BJ (cell line): ENCODE measurements around the gene GDI1. TPM values are rescaled to one million over a fixed set of nuclear protein-coding genes. Genes with fewer than 3 reads are reported as not detected.

Experiments
- CTCF ChIA-PET: fragments of 350-600 bp; formaldehyde crosslinking; extraction: SDS; loops from one replicate; lab custom pipeline; 2021; ENCODE audit warnings: antibody characterized with exemption, inconsistent platforms; lab: Yijun Ruan, JAX
- POLR2A ChIA-PET: fragments of 300-600 bp; sonication (Branson Sonifier 250); formaldehyde crosslinking; extraction: SDS; loops from one replicate; lab custom pipeline; 2021; ENCODE audit warnings: antibody characterized with exemption; lab: Charles Lee
- DNase-seq: peaks from one replicate; pipeline ENCODE4 v3.0.0-alpha.2; 2011; ENCODE audit warnings: low read depth
- H3K27me3 ChIP-seq: 2 replicates; pipeline ENCODE4 v1.6.0; 2011; ENCODE audit warnings: low read length; ENCODE audit not compliant: control insufficient read depth, insufficient read depth
- H3K36me3 ChIP-seq: 2 replicates; pipeline ENCODE4 v1.5.1; 2011; ENCODE audit warnings: low read length; ENCODE audit not compliant: control insufficient read depth, insufficient read depth
- H3K4me3 ChIP-seq: 2 replicates; pipeline ENCODE4 v1.5.1; 2011; ENCODE audit warnings: low read depth, mild to moderate bottlenecking, control low read depth, low read length
- CTCF ChIP-seq: IDR thresholded peaks from 2 replicates; pipeline ENCODE4 v1.5.1; 2011; ENCODE audit warnings: low read depth, mild to moderate bottlenecking, control low read depth, inconsistent platforms, low read length, moderate library complexity; ENCODE audit not compliant: insufficient read depth
- polyA plus RNA-seq: library from polyadenylated mRNA; depleted of rRNA; stranded (reverse); fragments of >200 nt; gene quantifications from 2 replicates; pipeline ENCODE4 v1.2.3, GENCODE V29; 2011

GDI1 gene
- polyA plus RNA-seq, 1 experiment = 216 TPM

DNA sequence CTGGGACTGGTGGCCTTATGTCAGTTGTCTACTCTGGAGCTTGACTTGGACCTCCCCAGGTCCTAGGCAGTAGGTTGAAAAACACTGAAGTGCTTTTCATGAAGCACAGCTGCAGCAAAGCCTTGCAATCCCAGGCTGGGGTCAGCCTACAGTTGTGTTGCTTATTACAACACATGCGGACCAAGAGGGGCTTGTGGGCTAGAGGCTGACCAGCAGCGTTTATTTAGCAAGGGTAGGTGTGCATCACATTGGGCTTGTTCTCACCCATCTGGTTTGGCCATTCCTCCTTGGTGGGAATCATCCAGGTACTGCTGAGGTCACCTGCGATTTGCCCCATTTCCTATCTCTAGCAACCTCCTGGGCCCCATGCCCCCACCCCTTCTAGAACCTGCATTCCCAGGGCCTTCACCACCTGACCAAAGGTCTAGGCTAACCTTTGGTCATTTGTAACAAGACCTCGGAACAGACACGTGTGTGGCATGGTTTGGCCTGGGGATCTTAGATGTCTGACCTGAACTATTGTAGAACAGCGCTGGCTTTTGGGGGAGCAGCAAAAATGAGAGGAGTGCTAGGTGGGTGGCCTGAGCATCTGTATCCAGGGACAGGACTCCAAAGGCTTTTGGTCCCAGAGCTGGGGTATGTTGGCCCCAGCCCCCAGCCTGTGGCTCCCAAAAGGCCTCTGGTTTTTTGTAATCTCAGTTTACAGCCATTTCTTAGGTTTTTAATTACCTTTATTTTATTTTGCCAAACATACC lies 35.7 kb upstream of the GDI1 start:
- CTCF ChIA-PET = interaction anchor here (1.2 kb wide), 1 partner anchor 28 kb away, joined by 5 read pairs; no protein-coding TSS in a partner anchor
- DNase-seq = no peak
- Histone ChIP-seq H3K4me3 (no peak overlapping the region), H3K36me3 (peaks cover 12% of the 10 kb centered on the region), H3K27me3 (no peaks in the 10 kb centered on the region)
- POLR2A ChIA-PET = interaction anchor here (0.5 to 0.6 kb wide), 2 partner anchors 22 to 109 kb away, joined by 6 to 7 read pairs; no protein-coding TSS in a partner anchor
- TF ChIP-seq CTCF = no peak

GRCh38 chrX:154401918-154402621 lies 34.9 kb upstream of the GDI1 start:
- Histone ChIP-seq H3K27me3 (no peaks in the 10 kb centered on the region), H3K36me3 (peaks cover 12% of the 10 kb centered on the region), H3K4me3 (no peak overlapping the region)
- CTCF ChIA-PET = no interaction called here
- DNase-seq = no peak
- POLR2A ChIA-PET = interaction anchor here (0.5 to 0.6 kb wide), 2 partner anchors 21 to 108 kb away, joined by 6 to 7 read pairs; no protein-coding TSS in a partner anchor
- no peak for TF ChIP-seq CTCF

DNA sequence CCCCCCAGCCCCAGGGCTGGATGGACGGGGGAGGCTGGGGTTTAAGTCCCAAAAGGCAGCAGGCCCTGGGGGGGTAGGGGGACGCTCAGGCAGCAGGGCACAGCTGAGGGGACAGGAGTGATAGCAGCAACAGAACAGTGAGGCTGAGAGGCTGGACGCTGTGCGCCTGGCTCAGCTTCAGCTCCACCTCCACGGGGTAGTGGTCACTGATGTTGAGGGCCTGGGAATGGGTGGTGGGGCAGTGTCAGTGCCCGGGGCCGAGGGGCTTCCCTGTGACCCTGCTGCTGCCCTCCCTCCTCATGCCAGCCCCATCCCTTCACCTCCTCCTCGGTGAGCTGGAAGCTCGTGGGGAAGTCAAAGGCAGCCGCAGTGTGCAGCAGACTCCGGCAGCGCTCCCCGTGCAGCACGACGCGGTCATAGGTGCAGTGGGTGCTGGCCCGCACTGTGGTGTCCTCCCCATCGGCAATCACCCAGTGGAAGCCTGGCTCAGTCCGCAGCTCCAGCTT lies 34.3 kb upstream of the GDI1 start:
- ChIA-PET POLR2A (no interaction called here), CTCF (no interaction called here)
- Histone ChIP-seq H3K4me3 (no peak overlapping the region), H3K27me3 (no peaks in the 10 kb centered on the region), H3K36me3 (peaks cover 12% of the 10 kb centered on the region)
- no peak for DNase-seq
- TF ChIP-seq CTCF = no peak

GRCh38 chrX:154403192-154403591 lies 33.8 kb upstream of the GDI1 start:
- TF ChIP-seq CTCF = no peak
- no peak overlapping the region for H3K4me3 ChIP-seq
- no peaks in the 10 kb centered on the region for H3K27me3 ChIP-seq
- H3K36me3 ChIP-seq = peaks cover 12% of the 10 kb centered on the region
- POLR2A ChIA-PET = no interaction called here
- CTCF ChIA-PET = no interaction called here
- DNase-seq = no peak

- Histone ChIP-seq H3K36me3 (peaks cover 12% of the 10 kb centered on the region), H3K27me3 (no peaks in the 10 kb centered on the region), H3K4me3 (no peak overlapping the region)
- CTCF ChIA-PET = no interaction called here
- TF ChIP-seq CTCF = no peak
- POLR2A ChIA-PET = no interaction called here
- no peak for DNase-seq
Measured at GRCh38 chrX:154403858-154404257, 33.1 kb upstream of the GDI1 start.
